H9 (cell line): Measurements from ENCODE around the gene RRBP1. TPM values are rescaled to one million over a fixed set of nuclear protein-coding genes. Genes with fewer than 3 reads are reported as not detected.

ENCODE experiments used
- DNase-seq: peaks from one replicate; pipeline ENCODE4 v3.0.0-alpha.2; 2017
- H2AFZ ChIP-seq: one replicate; pipeline ENCODE4 v1.6.1; 2013; ENCODE audit warnings: mild to moderate bottlenecking, low read length, control low read depth, moderate library complexity
- H2AK5ac ChIP-seq: 2 replicates; pipeline ENCODE4 v1.6.1; 2013; ENCODE audit warnings: low read length, control low read depth, mixed read lengths; ENCODE audit not compliant: insufficient read length
- H2BK120ac ChIP-seq: one replicate; pipeline ENCODE4 v1.6.1; 2013; ENCODE audit warnings: low read depth, mild to moderate bottlenecking, low read length, control low read depth, inconsistent platforms; ENCODE audit not compliant: poor library complexity, severe bottlenecking
- H2BK12ac ChIP-seq: 2 replicates; pipeline ENCODE4 v1.6.1; 2013; ENCODE audit warnings: low read length, control low read depth, mixed read lengths, low read depth; ENCODE audit not compliant: insufficient read length
- H2BK15ac ChIP-seq: 2 replicates; pipeline ENCODE4 v1.6.1; 2013; ENCODE audit warnings: low read depth, low read length, control low read depth
- H2BK20ac ChIP-seq: one replicate; pipeline ENCODE4 v1.6.1; 2013; ENCODE audit warnings: low read depth, mild to moderate bottlenecking, low read length, control low read depth, inconsistent platforms; ENCODE audit not compliant: poor library complexity, severe bottlenecking
- H2BK5ac ChIP-seq: 2 replicates; pipeline ENCODE4 v1.6.1; 2013; ENCODE audit warnings: low read length, control low read depth, mixed read lengths; ENCODE audit not compliant: insufficient read length
- H3K14ac ChIP-seq: 2 replicates; pipeline ENCODE4 v1.6.1; 2013; ENCODE audit warnings: low read length, control low read depth; ENCODE audit not compliant: insufficient read depth
- H3K18ac ChIP-seq: 2 replicates; pipeline ENCODE4 v1.6.1; 2013; ENCODE audit warnings: low read depth, mild to moderate bottlenecking, mixed read lengths, low read length, control low read depth; ENCODE audit not compliant: insufficient read length
- H3K23ac ChIP-seq: 2 replicates; pipeline ENCODE4 v1.6.1; 2013; ENCODE audit warnings: low read length, control low read depth, mixed read lengths, low read depth; ENCODE audit not compliant: insufficient read length
- H3K23me2 ChIP-seq: 2 replicates; pipeline ENCODE4 v1.6.1; 2013; ENCODE audit warnings: low read depth, mild to moderate bottlenecking, mixed read lengths, low read length, control low read depth; ENCODE audit not compliant: insufficient read length, poor library complexity, severe bottlenecking
- H3K27ac ChIP-seq: 2 replicates; pipeline ENCODE4 v1.5.1; 2013; ENCODE audit warnings: low read length, control low read depth, mixed read lengths, low read depth; ENCODE audit not compliant: insufficient read length
- H3K27me3 ChIP-seq: 2 replicates; pipeline ENCODE4 v1.6.1; 2013; ENCODE audit warnings: low read length, control low read depth, inconsistent platforms; ENCODE audit not compliant: insufficient read depth
- H3K4ac ChIP-seq: 2 replicates; pipeline ENCODE4 v1.6.1; 2013; ENCODE audit warnings: low read depth, mild to moderate bottlenecking, control low read depth, inconsistent platforms, low read length, moderate library complexity
- H3K4me1 ChIP-seq: 2 replicates; pipeline ENCODE4 v1.6.1; 2013; ENCODE audit warnings: low read length, control low read depth, inconsistent platforms; ENCODE audit not compliant: insufficient read depth
- H3K4me2 ChIP-seq: 2 replicates; pipeline ENCODE4 v1.6.1; 2013; ENCODE audit warnings: low read length, control low read depth, mixed read lengths; ENCODE audit not compliant: insufficient read length, insufficient read depth
- H3K56ac ChIP-seq: 2 replicates; pipeline ENCODE4 v1.6.1; 2013; ENCODE audit warnings: low read depth, mild to moderate bottlenecking, mixed read lengths, low read length, control low read depth; ENCODE audit not compliant: insufficient read length
- H3K79me1 ChIP-seq: 2 replicates; pipeline ENCODE4 v1.6.1; 2013; ENCODE audit warnings: low read depth, mild to moderate bottlenecking, moderate library complexity, low read length, control low read depth, inconsistent platforms; ENCODE audit not compliant: insufficient read depth, poor library complexity, severe bottlenecking
- H3K79me2 ChIP-seq: 2 replicates; pipeline ENCODE4 v1.6.1; 2013; ENCODE audit warnings: low read length, control low read depth, inconsistent platforms; ENCODE audit not compliant: insufficient read depth
- H3K9ac ChIP-seq: 2 replicates; pipeline ENCODE4 v1.6.1; 2013; ENCODE audit warnings: low read length, control low read depth, mixed read lengths; ENCODE audit not compliant: insufficient read length; ENCODE audit errors: extremely low read depth
- H3K9me3 ChIP-seq: one replicate; pipeline ENCODE4 v1.6.1; 2013; ENCODE audit warnings: low read depth, low read length, inconsistent platforms; ENCODE audit not compliant: control insufficient read depth
- H3T11ph ChIP-seq: one replicate; pipeline ENCODE4 v1.6.1; 2013; ENCODE audit warnings: mild to moderate bottlenecking, low read length, control low read depth, inconsistent platforms
- H4K20me1 ChIP-seq: one replicate; pipeline ENCODE4 v1.6.1; 2013; ENCODE audit not compliant: control insufficient read depth, insufficient read length, insufficient read depth
- H4K5ac ChIP-seq: 2 replicates; pipeline ENCODE4 v1.6.1; 2013; ENCODE audit warnings: low read depth, mild to moderate bottlenecking, mixed read lengths, low read length, control low read depth; ENCODE audit not compliant: insufficient read length
- H4K8ac ChIP-seq: replicated peaks from 2 replicates; pipeline ENCODE4 v1.6.1; 2013; ENCODE audit warnings: low read length, control low read depth, mixed read lengths, low read depth; ENCODE audit not compliant: insufficient read length
- H4K91ac ChIP-seq: 2 replicates; pipeline ENCODE4 v1.6.1; 2013; ENCODE audit warnings: low read depth, mild to moderate bottlenecking, moderate library complexity, mixed read lengths, low read length, control low read depth; ENCODE audit not compliant: insufficient read length
- H3K27ac Mint-ChIP-seq, 3 experiments: 2 replicates in 2 of 3; 3 replicates in 1 of 3; pipeline ENCODE4 v1.8.0; 2020 to 2021; ENCODE audit warnings: mixed read lengths in 3 of 3, mild to moderate bottlenecking in 1 of 3, moderate library complexity in 1 of 3
- H3K27me3 Mint-ChIP-seq: 2 replicates; pipeline ENCODE4 v1.8.0; 2021; ENCODE audit warnings: low read depth, mild to moderate bottlenecking, moderate library complexity, mixed read lengths
- H3K36me3 Mint-ChIP-seq, 3 experiments: 2 replicates in 2 of 3; 3 replicates in 1 of 3; pipeline ENCODE4 v1.8.0; 2020 to 2021; ENCODE audit warnings: low read depth in 3 of 3, mixed read lengths in 3 of 3; ENCODE audit not compliant: insufficient read depth in 1 of 3
- H3K4me1 Mint-ChIP-seq, 2 experiments: 2 replicates each; pipeline ENCODE4 v1.8.0; 2020; ENCODE audit warnings: mixed read lengths in 2 of 2
- H3K4me3 Mint-ChIP-seq, 2 experiments: 2 replicates in 1 of 2; 3 replicates in 1 of 2; pipeline ENCODE4 v1.8.0; 2020 to 2021; ENCODE audit warnings: mild to moderate bottlenecking in 2 of 2, mixed read lengths in 2 of 2, moderate library complexity in 1 of 2
- H3K9me3 Mint-ChIP-seq, 2 experiments: 2 replicates in 1 of 2; 3 replicates in 1 of 2; pipeline ENCODE4 v1.8.0; 2020; ENCODE audit warnings: mild to moderate bottlenecking in 2 of 2, mixed read lengths in 2 of 2, moderate library complexity in 1 of 2
- WGBS: extraction: QIAGEN DNeasy Blood & Tissue Kit; methylation state at CpG from one replicate; pipeline ENCODE4 v1.1.7; 2013; ENCODE audit warnings: missing lambda C conversion rate, low lambda C conversion rate, mixed read lengths; ENCODE audit not compliant: insufficient read length; ENCODE audit errors: extremely low coverage; 5-methylcytosine and 5-hydroxymethylcytosine counted together
- total RNA-seq: library from RNA; stranded (reverse); gene quantifications from 2 replicates; pipeline ENCODE4 v1.2.1, GENCODE V29; 2021
- TF ChIP-seq, protein P1 (sequence below): fragments of 200-600 bp; sonication (generic); conservative IDR thresholded peaks from 3 replicates; pipeline ENCODE4 v1.8.0; 2021; ENCODE audit warnings: antibody characterized with exemption, mild to moderate bottlenecking

Gene RRBP1
- total RNA-seq, 1 experiment from 2014 or later: 97.8 TPM

DNA sequence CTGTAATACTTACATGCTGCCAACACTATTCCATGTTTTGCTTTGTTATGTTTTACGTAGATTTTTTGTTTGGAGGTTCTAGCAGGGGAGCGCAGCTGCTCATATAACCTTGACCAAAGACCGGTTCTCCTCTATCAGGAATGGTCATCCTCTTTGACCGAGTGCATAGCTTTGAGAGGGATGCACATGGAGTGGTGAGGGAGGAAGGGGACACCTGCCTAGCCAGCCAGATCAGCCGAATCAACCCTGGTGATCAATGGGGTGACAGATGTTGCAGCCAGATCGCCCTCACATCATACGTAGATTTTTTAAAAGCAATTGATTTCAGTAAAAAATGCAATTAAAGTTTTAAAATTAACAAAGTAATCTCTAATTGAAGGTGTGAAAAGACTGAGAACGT lies 105.8 kb downstream of the RRBP1 start:
- no peak overlapping the region for H3K4me3 Mint-ChIP-seq
- no peak overlapping the region for H2BK120ac ChIP-seq
- no peak overlapping the region for H2BK20ac ChIP-seq
- no peak overlapping the region for H3K14ac ChIP-seq
- H2BK5ac ChIP-seq: no peak overlapping the region
- H3T11ph ChIP-seq: no peak overlapping the region
- peaks cover 10% of the 10 kb centered on the region; the same call in 1 of the 2 replicates for H3K4me1 ChIP-seq
- H3K23me2 ChIP-seq: no peaks in the 10 kb centered on the region
- H3K4ac ChIP-seq: no peak overlapping the region
- peaks cover 0 to 4% (median 4%) of the 10 kb centered on the region in 3 experiments; a peak in 2 of 7 replicates for H3K36me3 Mint-ChIP-seq
- peaks cover 28% of the 10 kb centered on the region; the same call in 1 of the 2 replicates for H3K79me2 ChIP-seq
- H2AFZ ChIP-seq: no peak overlapping the region
- H3K27ac Mint-ChIP-seq: peak overlapping the region in 1 of 3 experiments; percentile 36; a peak in 1 of 7 replicates
- H3K27ac ChIP-seq: no peak overlapping the region
- no peak overlapping the region for H2AK5ac ChIP-seq
- H3K4me2 ChIP-seq: no peak overlapping the region
- no CpG with 5 or more reads among the region's 8 CpGs for WGBS
- no peaks in the 10 kb centered on the region for H3K27me3 Mint-ChIP-seq
- no peaks in the 10 kb centered on the region for H3K9me3 ChIP-seq
- H3K9ac ChIP-seq: no peak overlapping the region
- H3K9me3 Mint-ChIP-seq: no peaks in the 10 kb centered on the region
- no peak overlapping the region for H4K91ac ChIP-seq
- peaks cover 4% of the 10 kb centered on the region for H3K79me1 ChIP-seq
- peaks cover 51 to 55% of the 10 kb centered on the region in 2 experiments for H3K4me1 Mint-ChIP-seq
- no peak overlapping the region for H4K8ac ChIP-seq
- no peaks in the 10 kb centered on the region for H4K20me1 ChIP-seq
- no peak overlapping the region for H3K18ac ChIP-seq
- H4K5ac ChIP-seq: no peak overlapping the region
- no peaks in the 10 kb centered on the region for H3K27me3 ChIP-seq
- DNase-seq: no peak
- TF ChIP-seq, protein P1, sequence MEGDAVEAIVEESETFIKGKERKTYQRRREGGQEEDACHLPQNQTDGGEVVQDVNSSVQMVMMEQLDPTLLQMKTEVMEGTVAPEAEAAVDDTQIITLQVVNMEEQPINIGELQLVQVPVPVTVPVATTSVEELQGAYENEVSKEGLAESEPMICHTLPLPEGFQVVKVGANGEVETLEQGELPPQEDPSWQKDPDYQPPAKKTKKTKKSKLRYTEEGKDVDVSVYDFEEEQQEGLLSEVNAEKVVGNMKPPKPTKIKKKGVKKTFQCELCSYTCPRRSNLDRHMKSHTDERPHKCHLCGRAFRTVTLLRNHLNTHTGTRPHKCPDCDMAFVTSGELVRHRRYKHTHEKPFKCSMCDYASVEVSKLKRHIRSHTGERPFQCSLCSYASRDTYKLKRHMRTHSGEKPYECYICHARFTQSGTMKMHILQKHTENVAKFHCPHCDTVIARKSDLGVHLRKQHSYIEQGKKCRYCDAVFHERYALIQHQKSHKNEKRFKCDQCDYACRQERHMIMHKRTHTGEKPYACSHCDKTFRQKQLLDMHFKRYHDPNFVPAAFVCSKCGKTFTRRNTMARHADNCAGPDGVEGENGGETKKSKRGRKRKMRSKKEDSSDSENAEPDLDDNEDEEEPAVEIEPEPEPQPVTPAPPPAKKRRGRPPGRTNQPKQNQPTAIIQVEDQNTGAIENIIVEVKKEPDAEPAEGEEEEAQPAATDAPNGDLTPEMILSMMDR: no peak
- no peak overlapping the region for H2BK12ac ChIP-seq
- no peak overlapping the region for H3K56ac ChIP-seq
- H2BK15ac ChIP-seq: no peak overlapping the region
- no peak overlapping the region for H3K23ac ChIP-seq
